Neural progenitor cell (in vitro differentiated cells): ENCODE measurements around the gene FOXN3. TPM values are rescaled to one million over a fixed set of nuclear protein-coding genes. Genes with fewer than 3 reads are reported as not detected.
A peak's percentile ranks its signal among the peaks of the same experiment; 100 is the strongest.

Source experiments
- DNase-seq: peaks from one replicate; pipeline ENCODE4 v3.0.0-alpha.2; 2016; ENCODE audit warnings: low spot score
- H2AFZ ChIP-seq: fragments of 200-600 bp; sonication (generic); replicated peaks from 2 replicates; pipeline ENCODE4 v1.6.1; 2016; ENCODE audit warnings: antibody characterized with exemption
- H3F3A ChIP-seq: fragments of 200-600 bp; sonication (generic); 2 replicates; pipeline ENCODE4 v1.6.1; 2016; ENCODE audit warnings: antibody characterized with exemption, low read depth
- H3K27ac ChIP-seq: fragments of 200-600 bp; sonication (generic); 2 replicates; pipeline ENCODE4 v1.5.1; 2016; ENCODE audit warnings: mild to moderate bottlenecking
- H3K27me3 ChIP-seq: fragments of 200-600 bp; sonication (generic); 2 replicates; pipeline ENCODE4 v1.6.1; 2016; ENCODE audit warnings: mild to moderate bottlenecking, moderate library complexity
- H3K36me3 ChIP-seq: fragments of 200-600 bp; sonication (generic); 2 replicates; pipeline ENCODE4 v1.5.1; 2016
- H3K4me1 ChIP-seq: fragments of 200-600 bp; sonication (generic); 2 replicates; pipeline ENCODE4 v1.6.1; 2016; ENCODE audit warnings: mixed run types
- H3K4me2 ChIP-seq: fragments of 200-600 bp; sonication (generic); 2 replicates; pipeline ENCODE4 v1.6.1; 2016
- H3K4me3 ChIP-seq: fragments of 200-600 bp; sonication (generic); 2 replicates; pipeline ENCODE4 v1.5.1; 2016
- H3K79me2 ChIP-seq: fragments of 200-600 bp; sonication (generic); 2 replicates; pipeline ENCODE4 v1.6.1; 2016; ENCODE audit warnings: low read depth
- H3K9ac ChIP-seq: fragments of 200-600 bp; sonication (generic); 2 replicates; pipeline ENCODE4 v1.6.1; 2016
- H3K9me3 ChIP-seq: fragments of 200-600 bp; sonication (generic); 2 replicates; pipeline ENCODE4 v1.5.1; 2016; ENCODE audit warnings: low read depth
- H4K20me1 ChIP-seq: fragments of 200-600 bp; sonication (generic); 2 replicates; pipeline ENCODE4 v1.6.1; 2016; ENCODE audit warnings: low read depth
- H3K27ac Mint-ChIP-seq: 3 replicates; pipeline ENCODE4 v1.8.0; 2021; ENCODE audit warnings: mixed read lengths
- H3K27me3 Mint-ChIP-seq: 2 replicates; pipeline ENCODE4 v1.8.0; 2022; ENCODE audit warnings: low read depth, mild to moderate bottlenecking, inconsistent platforms, moderate library complexity, mixed read lengths; ENCODE audit not compliant: insufficient read depth
- H3K36me3 Mint-ChIP-seq: 3 replicates; pipeline ENCODE4 v1.8.0; 2021; ENCODE audit warnings: mixed read lengths
- H3K4me1 Mint-ChIP-seq: 3 replicates; pipeline ENCODE4 v1.8.0; 2021; ENCODE audit warnings: mixed read lengths
- H3K4me3 Mint-ChIP-seq: 3 replicates; pipeline ENCODE4 v1.8.0; 2021; ENCODE audit warnings: mild to moderate bottlenecking, moderate library complexity, mixed read lengths
- H3K9me3 Mint-ChIP-seq: 3 replicates; pipeline ENCODE4 v1.8.0; 2020; ENCODE audit warnings: mixed read lengths
- CTCF ChIP-seq: fragments of 200-600 bp; sonication (generic); IDR thresholded peaks from 2 replicates; pipeline ENCODE4 v1.5.1; 2017; ENCODE audit warnings: antibody characterized with exemption, mild to moderate bottlenecking
- EZH2 ChIP-seq: fragments of 200-600 bp; sonication (generic); IDR thresholded peaks from 2 replicates; pipeline ENCODE4 v1.6.1; 2017; ENCODE audit warnings: antibody characterized with exemption, mild to moderate bottlenecking, moderate library complexity
- EZH2phosphoT487 ChIP-seq: fragments of 200-600 bp; sonication (generic); IDR thresholded peaks from 2 replicates; pipeline ENCODE4 v1.6.1; 2017; ENCODE audit warnings: antibody characterized with exemption
- total RNA-seq: library from RNA; depleted of rRNA; stranded (reverse); fragments of >200 nt; gene quantifications from 2 replicates; pipeline ENCODE4 v1.2.3, GENCODE V29; 2015; ENCODE audit warnings: low replicate concordance

Gene FOXN3
- total RNA-seq, 1 donor from 2014 or later: 39.5 TPM

- Histone ChIP-seq H3K36me3 (no peaks in the 10 kb centered on the region), H3K4me2 (no peak overlapping the region), H3K4me3 (no peak overlapping the region), H3K9ac (no peak overlapping the region), H3F3A (no peaks in the 10 kb centered on the region), H3K27me3 (no peaks in the 10 kb centered on the region), H3K27ac (no peak overlapping the region), H2AFZ (no peak overlapping the region), H3K4me1 (peaks cover 5% of the 10 kb centered on the region), H3K9me3 (no peaks in the 10 kb centered on the region), H3K79me2 (peaks cover 31% of the 10 kb centered on the region), H4K20me1 (peaks cover 11% of the 10 kb centered on the region)
- peaks cover 7% of the 10 kb centered on the region for H3K27me3 Mint-ChIP-seq
- no peak for TF ChIP-seq CTCF
- no peak for TF ChIP-seq EZH2
- no peaks in the 10 kb centered on the region for H3K9me3 Mint-ChIP-seq
- peaks cover 32% of the 10 kb centered on the region for H3K4me1 Mint-ChIP-seq
- no peaks in the 10 kb centered on the region for H3K36me3 Mint-ChIP-seq
- H3K27ac Mint-ChIP-seq: no peak overlapping the region
- H3K4me3 Mint-ChIP-seq: peak overlapping the region; percentile 33
- no peak for DNase-seq
These were observed 1.9 kb upstream of the FOXN3 start for GRCh38 chr14:89418976-89419375.

GRCh38 chr14:89418452-89418851 is 1.4 kb upstream of the FOXN3 start:
- Histone ChIP-seq H4K20me1 (peaks cover 11% of the 10 kb centered on the region), H3K4me2 (peak overlapping the region; percentile 99), H3K79me2 (peaks cover 36% of the 10 kb centered on the region), H3K4me1 (no peaks in the 10 kb centered on the region), H3K36me3 (no peaks in the 10 kb centered on the region), H3K27me3 (no peaks in the 10 kb centered on the region), H3F3A (no peaks in the 10 kb centered on the region), H3K9ac (no peak overlapping the region), H3K9me3 (no peaks in the 10 kb centered on the region), H2AFZ (no peak overlapping the region), H3K4me3 (peak overlapping the region; percentile 68), H3K27ac (no peak overlapping the region)
- Mint-ChIP-seq H3K27me3 (peaks cover 7% of the 10 kb centered on the region), H3K9me3 (no peaks in the 10 kb centered on the region), H3K4me3 (peak overlapping the region; percentile 90), H3K36me3 (no peaks in the 10 kb centered on the region), H3K27ac (no peak overlapping the region), H3K4me1 (peaks cover 27% of the 10 kb centered on the region)
- DNase-seq: no peak
- no peak for TF ChIP-seq EZH2phosphoT487
- TF ChIP-seq CTCF: no peak
- TF ChIP-seq EZH2: no peak

DNA sequence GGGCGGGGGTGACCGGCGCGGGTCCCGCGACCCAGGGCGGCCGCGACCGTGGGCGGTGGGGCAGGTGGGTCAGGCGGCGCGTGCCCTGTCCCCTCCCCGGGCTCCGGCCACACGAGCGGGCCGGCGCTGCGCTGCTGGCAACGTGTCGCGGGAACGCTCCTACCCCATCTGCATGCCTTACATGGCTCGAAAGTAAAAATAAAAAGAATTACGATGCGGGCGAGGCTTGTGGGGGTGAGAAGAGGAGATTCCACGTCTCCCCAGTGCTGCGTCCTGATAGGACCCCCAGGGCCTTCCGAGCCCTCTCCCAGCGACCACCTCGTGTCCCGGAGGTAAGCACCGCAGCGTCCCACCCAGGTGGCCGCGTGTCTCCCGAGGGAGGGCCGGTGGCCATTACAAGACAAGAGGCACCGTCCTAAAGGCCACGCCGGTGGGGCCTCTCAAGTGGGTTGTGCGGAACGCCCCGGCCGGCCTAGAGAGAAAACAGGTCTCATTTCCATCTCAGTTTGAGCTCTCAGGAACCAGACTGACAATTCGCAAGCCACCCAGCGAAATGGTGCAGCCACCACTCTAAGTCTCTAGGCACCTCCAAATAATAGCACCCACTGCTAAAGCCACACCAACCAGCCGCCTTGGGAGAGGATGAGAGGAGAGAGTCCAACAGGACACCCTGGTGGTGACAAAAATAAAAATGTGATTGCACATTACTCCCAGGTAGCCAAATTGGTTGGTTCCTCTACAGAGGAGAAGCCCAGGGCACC is 612 bp upstream of the FOXN3 start:
- peak; percentile 57 for DNase-seq
- TF ChIP-seq EZH2phosphoT487: no peak
- TF ChIP-seq CTCF: peak; percentile 40
- peak overlapping the region; percentile 86 for H2AFZ ChIP-seq
- Mint-ChIP-seq H3K9me3 (peaks cover 5% of the 10 kb centered on the region), H3K4me1 (peaks cover 27% of the 10 kb centered on the region), H3K27me3 (peaks cover 7% of the 10 kb centered on the region), H3K36me3 (peaks cover 6% of the 10 kb centered on the region), H3K27ac (peak overlapping the region; percentile 91), H3K4me3 (peak overlapping the region; percentile 90)
- peak overlapping the region; percentile 68 for H3K4me3 ChIP-seq
- H3K36me3 ChIP-seq: no peaks in the 10 kb centered on the region
- H3K4me2 ChIP-seq: peak overlapping the region; percentile 99
- no peak overlapping the region for H3K27ac ChIP-seq
- no peak overlapping the region for H3K9ac ChIP-seq
- no peaks in the 10 kb centered on the region for H3K4me1 ChIP-seq
- H3K79me2 ChIP-seq: peaks cover 44% of the 10 kb centered on the region
- H4K20me1 ChIP-seq: peaks cover 11% of the 10 kb centered on the region
- H3F3A ChIP-seq: no peaks in the 10 kb centered on the region
- no peaks in the 10 kb centered on the region for H3K9me3 ChIP-seq
- no peaks in the 10 kb centered on the region for H3K27me3 ChIP-seq
